Breast epithelium (tissue), 3 donors: ENCODE measurements around the gene PSAP.

Source experiments
- POLR2A ChIP-seq: fragments of 450-650 bp; IDR thresholded peaks from one replicate; pipeline ENCODE4 v1.6.1; 2016; ENCODE audit warnings: antibody characterized with exemption, mild to moderate bottlenecking, moderate library complexity
- POLR2AphosphoS5 ChIP-seq, 3 donors: sonication (generic); formaldehyde crosslinking; IDR thresholded peaks; one replicate each; pipeline ENCODE4 v1.6.1; 2017; ENCODE audit warnings: antibody characterized with exemption in 3 of 3
- TF ChIP-seq, protein P1 (sequence below), 3 donors: fragments of 450-650 bp; IDR thresholded peaks; one replicate each; pipeline ENCODE4 v1.5.1; 2016 to 2017; ENCODE audit warnings: antibody characterized with exemption in 3 of 3, mild to moderate bottlenecking in 3 of 3, moderate library complexity in 3 of 3

DNA sequence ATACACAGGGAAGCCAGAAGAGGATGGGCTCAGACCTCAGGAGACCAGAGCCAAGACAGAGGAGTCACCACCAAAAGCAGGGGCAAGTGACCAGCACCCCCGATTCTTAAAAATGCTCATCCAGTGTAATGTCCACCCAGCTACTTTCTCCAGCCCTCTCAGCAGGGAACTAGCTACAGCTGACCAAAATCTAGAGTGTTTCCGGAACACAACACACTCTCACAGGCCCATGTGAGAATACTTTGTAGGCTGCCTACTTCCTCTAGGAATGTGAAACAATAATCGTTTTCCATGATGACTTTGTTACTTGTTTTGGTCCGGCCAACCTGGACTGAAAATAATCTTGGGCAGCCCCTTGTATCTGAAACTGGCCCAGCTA lies 14.5 kb downstream of the PSAP start:
- TF ChIP-seq, protein P1, sequence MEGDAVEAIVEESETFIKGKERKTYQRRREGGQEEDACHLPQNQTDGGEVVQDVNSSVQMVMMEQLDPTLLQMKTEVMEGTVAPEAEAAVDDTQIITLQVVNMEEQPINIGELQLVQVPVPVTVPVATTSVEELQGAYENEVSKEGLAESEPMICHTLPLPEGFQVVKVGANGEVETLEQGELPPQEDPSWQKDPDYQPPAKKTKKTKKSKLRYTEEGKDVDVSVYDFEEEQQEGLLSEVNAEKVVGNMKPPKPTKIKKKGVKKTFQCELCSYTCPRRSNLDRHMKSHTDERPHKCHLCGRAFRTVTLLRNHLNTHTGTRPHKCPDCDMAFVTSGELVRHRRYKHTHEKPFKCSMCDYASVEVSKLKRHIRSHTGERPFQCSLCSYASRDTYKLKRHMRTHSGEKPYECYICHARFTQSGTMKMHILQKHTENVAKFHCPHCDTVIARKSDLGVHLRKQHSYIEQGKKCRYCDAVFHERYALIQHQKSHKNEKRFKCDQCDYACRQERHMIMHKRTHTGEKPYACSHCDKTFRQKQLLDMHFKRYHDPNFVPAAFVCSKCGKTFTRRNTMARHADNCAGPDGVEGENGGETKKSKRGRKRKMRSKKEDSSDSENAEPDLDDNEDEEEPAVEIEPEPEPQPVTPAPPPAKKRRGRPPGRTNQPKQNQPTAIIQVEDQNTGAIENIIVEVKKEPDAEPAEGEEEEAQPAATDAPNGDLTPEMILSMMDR (IDR thresholded peaks at IDR 0.05), result no peak
- TF ChIP-seq POLR2AphosphoS5 (IDR thresholded peaks at IDR 0.05) (no peak), POLR2A (no peak)
